Vagina (tissue), 2 donors: ENCODE data around the gene C3orf22. TPM values are rescaled to one million over a fixed set of nuclear protein-coding genes. Genes with fewer than 3 reads are reported as not detected.
A peak's percentile ranks its signal among the peaks of the same experiment; 100 is the strongest.

Experiments
- DNase-seq, 2 donors: peaks; one replicate each; pipeline ENCODE4 v3.0.0-alpha.2; 2017; ENCODE audit errors: extremely low spot score in 2 of 2
- H3K27ac ChIP-seq: fragments of 200-600 bp; sonication (generic); one replicate; pipeline ENCODE4 v1.5.1; 2019
- H3K27me3 ChIP-seq: fragments of 200-600 bp; sonication (generic); one replicate; pipeline ENCODE4 v1.5.1; 2019
- H3K36me3 ChIP-seq, 2 donors: fragments of 200-600 bp; sonication (generic); one replicate each; pipeline ENCODE4 v1.5.1; 2017 to 2019
- H3K4me1 ChIP-seq: fragments of 200-600 bp; sonication (generic); one replicate; pipeline ENCODE4 v1.5.1; 2019
- H3K4me3 ChIP-seq, 2 donors: fragments of 200-600 bp; sonication (generic); 1 replicate in 1 of 2; 2 replicates in 1 of 2; pipeline ENCODE4 v1.5.1; 2016 to 2019
- H3K9me3 ChIP-seq: fragments of 200-600 bp; sonication (generic); one replicate; pipeline ENCODE4 v1.5.1; 2019
- CTCF ChIP-seq, 3 experiments: fragments of 450-650 bp in 2 of 3; fragments of 200-600 bp in 1 of 3; sonication (generic) in 1 of 3; IDR thresholded peaks; one replicate each; pipeline ENCODE4 v1.5.1; 2017 to 2019; ENCODE audit warnings: antibody characterized with exemption in 3 of 3, mild to moderate bottlenecking in 2 of 3, moderate library complexity in 2 of 3
- POLR2A ChIP-seq, 2 donors: fragments of 450-650 bp; IDR thresholded peaks; one replicate each; pipeline ENCODE4 v1.6.1; 2017; ENCODE audit warnings: antibody characterized with exemption in 2 of 2, mild to moderate bottlenecking in 2 of 2, moderate library complexity in 2 of 2
- POLR2AphosphoS5 ChIP-seq, 2 donors: sonication (generic); formaldehyde crosslinking; IDR thresholded peaks; one replicate each; pipeline ENCODE4 v1.9.0; 2017; ENCODE audit warnings: antibody characterized with exemption in 2 of 2, mild to moderate bottlenecking in 2 of 2, low read depth in 1 of 2; ENCODE audit not compliant: insufficient read depth in 1 of 2
- intact Hi-C: fragments of 100-400 bp; cut with DNase I; formaldehyde crosslinking; loops from one replicate; pipeline ENCODE4 v1.15.1; 2023
- total RNA-seq: library from RNA; depleted of rRNA; stranded (reverse); fragments of >200 nt; gene quantifications from one replicate; pipeline ENCODE4 v1.2.3, GENCODE V29; 2016

C3orf22 gene
- total RNA-seq, 1 donor from 2014 or later: not detected

GRCh38 chr3:126541628-126542339 is 16.9 kb downstream of the C3orf22 start:
- peak in 1 of 2 donors; percentile 81 for DNase-seq
- H3K27ac ChIP-seq: no peak overlapping the region
- H3K9me3 ChIP-seq: no peaks in the 10 kb centered on the region
- H3K4me1 ChIP-seq: no peaks in the 10 kb centered on the region
- TF ChIP-seq POLR2AphosphoS5 (IDR thresholded peaks at IDR 0.05; ENCODE audit: insufficient read depth in 1 of 2, low read depth in 1 of 2) (no peak), CTCF (IDR thresholded peaks at IDR 0.05) (no peak), POLR2A (IDR thresholded peaks at IDR 0.05) (no peak)
- no peaks in the 10 kb centered on the region for H3K27me3 ChIP-seq
- no peaks in the 10 kb centered on the region for H3K36me3 ChIP-seq
- H3K4me3 ChIP-seq: no peak overlapping the region
- intact Hi-C loops: no loop called here

GRCh38 chr3:126540951-126541627 is 17.6 kb downstream of the C3orf22 start:
- intact Hi-C loops: no loop called here
- no peaks in the 10 kb centered on the region for H3K4me1 ChIP-seq
- no peaks in the 10 kb centered on the region for H3K36me3 ChIP-seq
- no peak for TF ChIP-seq POLR2AphosphoS5 (IDR thresholded peaks at IDR 0.05; ENCODE audit: insufficient read depth in 1 of 2, low read depth in 1 of 2)
- no peak for TF ChIP-seq CTCF (IDR thresholded peaks at IDR 0.05)
- no peak for DNase-seq
- H3K27me3 ChIP-seq: no peaks in the 10 kb centered on the region
- no peak overlapping the region for H3K4me3 ChIP-seq
- no peaks in the 10 kb centered on the region for H3K9me3 ChIP-seq
- no peak overlapping the region for H3K27ac ChIP-seq

GRCh38 chr3:126540342-126540849 is 18.3 kb downstream of the C3orf22 start:
- intact Hi-C loops: no loop called here
- H3K27me3 ChIP-seq: no peaks in the 10 kb centered on the region

GRCh38 chr3:126539558-126540250 is 19.0 kb downstream of the C3orf22 start:
- DNase-seq: no peak
- Histone ChIP-seq H3K27me3 (no peaks in the 10 kb centered on the region), H3K4me3 (no peak overlapping the region), H3K27ac (no peak overlapping the region), H3K36me3 (no peaks in the 10 kb centered on the region), H3K9me3 (no peaks in the 10 kb centered on the region), H3K4me1 (no peaks in the 10 kb centered on the region)
- intact Hi-C loops: no loop called here
- TF ChIP-seq POLR2AphosphoS5 (IDR thresholded peaks at IDR 0.05; ENCODE audit: insufficient read depth in 1 of 2, low read depth in 1 of 2): no peak
- TF ChIP-seq CTCF (IDR thresholded peaks at IDR 0.05): no peak
- no peak for TF ChIP-seq POLR2A (IDR thresholded peaks at IDR 0.05)

More at GRCh38 chr3:126540342-126540849, 18.3 kb downstream of the C3orf22 start:
- Histone ChIP-seq H3K27ac (no peak overlapping the region), H3K4me3 (no peak overlapping the region), H3K36me3 (no peaks in the 10 kb centered on the region), H3K4me1 (no peaks in the 10 kb centered on the region), H3K9me3 (no peaks in the 10 kb centered on the region)
- TF ChIP-seq CTCF (IDR thresholded peaks at IDR 0.05) (no peak), POLR2A (IDR thresholded peaks at IDR 0.05) (no peak), POLR2AphosphoS5 (IDR thresholded peaks at IDR 0.05; ENCODE audit: insufficient read depth in 1 of 2, low read depth in 1 of 2) (no peak)
- DNase-seq: no peak
